GM19452 (cell line): Measurements from ENCODE around the gene TLK2.
"Not testable (repeated sequence)": the region's sequence is repeated elsewhere in the genome, so short reads cannot be mapped to it uniquely, and the experiment has no call there.

ENCODE experiments used
- ATAC-seq: cut with Tn5 transposase; IDR thresholded peaks from one replicate; pipeline ENCODE4 v1.9.1; 2021; ENCODE audit not compliant: unreplicated experiment

Gene TLK2

DNA sequence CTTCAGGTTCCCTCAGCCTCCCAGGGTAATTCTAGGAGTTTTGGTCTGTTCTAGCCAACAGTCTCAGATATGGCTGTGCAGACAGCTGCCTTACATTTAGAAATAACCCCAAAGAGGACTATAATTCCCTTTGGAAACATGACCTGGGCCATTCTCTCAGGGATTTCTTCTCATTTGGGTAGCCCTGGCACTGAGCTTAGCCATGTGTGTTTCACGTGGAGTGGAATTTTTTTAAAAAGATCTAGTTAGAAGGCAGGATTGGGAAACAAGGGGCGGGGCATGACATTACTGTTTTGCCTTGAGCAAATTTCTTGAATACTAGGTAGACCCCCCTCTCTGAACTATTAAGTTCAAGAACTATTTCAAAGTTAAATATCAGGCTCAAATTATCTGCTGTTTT, 119.3 kb downstream of the TLK2 start:
- ATAC-seq, result no peak

DNA sequence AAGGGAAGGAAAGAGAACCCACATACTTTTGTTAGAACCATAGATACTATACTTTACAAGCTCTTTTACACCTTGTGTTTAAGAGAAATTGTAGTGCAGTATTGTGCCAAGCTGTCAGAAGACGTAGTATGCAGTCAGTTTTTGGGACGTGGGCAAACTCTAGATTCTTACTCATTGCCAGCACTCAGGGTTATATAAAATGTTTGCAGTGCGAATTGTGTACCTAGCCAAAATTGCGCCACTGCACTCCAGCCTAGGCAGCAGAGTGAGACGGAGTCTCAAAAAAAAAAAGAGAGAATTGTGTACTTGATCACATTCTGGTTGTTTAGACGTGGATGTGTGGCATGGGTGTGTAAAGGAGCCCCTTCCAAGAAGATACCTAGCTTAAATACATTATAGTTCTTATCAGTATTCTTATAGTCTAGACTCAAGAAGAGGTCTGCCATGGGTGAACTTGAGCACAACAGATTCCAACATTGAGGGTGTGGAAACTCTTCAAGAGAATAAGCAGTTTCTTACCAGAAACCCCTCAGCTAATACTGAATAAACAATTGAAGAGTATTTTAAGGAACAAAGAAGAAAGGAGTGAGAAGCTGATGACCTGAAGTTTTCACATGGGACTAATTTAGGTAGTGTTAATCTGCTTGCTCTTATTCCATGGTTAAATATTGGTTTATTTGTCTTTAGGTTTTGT, 121.5 kb downstream of the TLK2 start:
- no peak for ATAC-seq

DNA sequence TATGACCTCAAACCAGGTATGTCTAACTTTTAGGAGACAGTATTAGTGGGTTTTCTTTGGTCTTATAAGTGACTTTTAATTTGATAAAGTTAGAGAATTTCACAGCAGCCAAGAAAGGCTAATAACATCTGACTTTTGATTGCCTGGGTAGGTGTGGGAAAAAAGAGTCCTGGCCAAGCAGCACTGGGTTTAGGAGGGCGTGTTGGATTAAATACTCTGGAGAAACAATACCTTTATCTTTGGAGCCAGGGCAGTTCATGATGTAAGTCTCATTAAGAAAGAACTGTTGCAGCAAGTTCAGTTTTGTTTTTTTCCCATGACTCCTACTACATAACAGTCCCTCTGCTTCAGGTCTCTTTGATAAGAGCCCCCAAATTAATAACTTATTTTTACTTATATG, 122.2 kb downstream of the TLK2 start:
- no peak for ATAC-seq

DNA sequence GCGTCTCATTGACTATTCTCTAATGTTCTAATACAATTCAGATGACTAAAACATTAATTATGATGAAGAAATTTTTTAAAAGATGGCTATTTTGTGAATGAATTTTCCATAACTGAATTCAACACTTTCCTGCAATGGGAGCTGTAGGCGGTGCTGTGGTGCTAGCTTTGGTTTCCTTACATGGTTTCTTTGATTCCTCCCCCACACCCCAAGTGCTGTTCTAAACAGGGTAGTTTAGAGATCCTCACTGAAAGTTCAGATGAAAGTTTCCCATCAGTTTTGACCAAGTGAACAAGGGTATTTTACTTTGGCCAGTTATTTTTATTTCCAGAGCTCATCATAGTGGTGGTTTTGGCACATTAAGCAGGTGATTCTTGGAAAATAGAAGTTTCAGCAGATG, 122.8 kb downstream of the TLK2 start:
- no peak for ATAC-seq

DNA sequence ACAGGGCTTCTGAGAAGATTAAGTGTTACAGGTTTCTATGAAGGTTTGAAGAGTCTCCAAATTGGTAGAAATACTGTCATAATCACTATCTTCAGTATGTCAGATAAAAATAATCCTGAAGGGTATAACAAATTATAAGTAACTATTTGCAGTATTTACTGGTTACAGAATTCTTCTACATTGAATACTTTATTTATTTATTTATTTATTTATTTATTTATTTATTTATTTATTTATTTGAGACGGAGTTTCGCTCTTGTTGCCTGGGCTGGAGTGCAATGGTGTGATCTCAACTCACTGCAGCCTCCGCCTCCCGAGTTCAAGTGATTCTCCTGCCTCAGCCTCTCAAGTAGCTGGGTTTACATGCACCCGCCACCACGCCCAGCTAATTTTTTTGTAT, 125.2 kb downstream of the TLK2 start:
- not testable (repeated sequence) for ATAC-seq

DNA sequence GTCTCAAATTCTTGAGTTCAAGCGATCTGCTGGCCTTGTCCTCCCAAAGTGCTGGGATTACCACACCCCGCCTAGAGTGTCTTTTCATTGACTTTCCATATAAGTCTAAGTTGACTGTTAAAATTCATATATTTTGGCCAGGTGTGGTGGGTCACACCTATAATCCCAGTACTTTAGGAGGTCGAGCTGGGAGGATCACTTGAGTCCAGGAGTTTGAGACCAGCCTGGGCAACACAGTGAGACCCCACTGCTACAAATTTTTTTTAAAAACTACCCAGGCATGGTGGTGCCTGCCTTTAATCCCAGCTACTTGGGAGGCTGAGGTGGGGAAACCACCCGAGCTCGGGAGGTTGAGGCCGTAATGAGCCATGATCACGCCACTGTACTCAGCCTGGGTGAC, 127.0 kb downstream of the TLK2 start:
- ATAC-seq, result no peak

DNA sequence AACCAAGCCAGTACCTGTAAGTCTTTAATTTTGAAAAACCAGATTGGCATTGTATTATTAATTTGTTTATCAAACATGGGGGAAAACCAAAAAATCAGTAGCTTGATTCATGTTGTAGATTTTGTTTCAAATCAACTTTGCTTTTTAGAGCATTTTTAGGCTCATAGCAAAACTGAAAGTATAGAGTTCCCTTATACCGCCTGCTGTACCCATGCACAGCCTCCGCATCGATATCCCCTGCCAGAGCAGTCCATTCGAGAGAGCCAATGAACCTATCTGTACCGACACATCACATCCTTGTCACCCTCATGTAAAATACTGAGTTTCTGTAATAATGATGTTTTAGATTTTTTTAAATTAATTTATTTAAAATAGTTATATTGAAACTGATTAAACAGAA, 132.7 kb downstream of the TLK2 start:
- ATAC-seq, result peak; percentile 66

DNA sequence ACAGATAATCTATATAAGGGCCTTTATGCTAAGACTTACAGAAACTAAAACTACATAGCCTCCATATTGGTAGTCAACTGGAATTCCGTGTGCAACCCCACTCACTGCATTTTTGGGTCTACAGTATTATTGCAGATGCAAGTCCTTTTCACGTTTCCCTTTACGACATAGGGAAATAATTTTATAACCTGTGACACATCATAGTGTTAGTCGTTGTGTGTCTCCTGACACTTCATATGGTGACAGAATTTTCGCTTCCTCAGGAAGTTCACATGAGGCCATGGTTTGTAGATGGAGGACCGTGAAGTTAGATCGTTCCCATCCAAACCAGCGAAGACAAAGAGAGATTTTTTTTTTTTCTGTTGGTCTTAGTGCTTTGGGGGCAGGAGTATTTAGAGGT, 133.1 kb downstream of the TLK2 start:
- no peak for ATAC-seq

DNA sequence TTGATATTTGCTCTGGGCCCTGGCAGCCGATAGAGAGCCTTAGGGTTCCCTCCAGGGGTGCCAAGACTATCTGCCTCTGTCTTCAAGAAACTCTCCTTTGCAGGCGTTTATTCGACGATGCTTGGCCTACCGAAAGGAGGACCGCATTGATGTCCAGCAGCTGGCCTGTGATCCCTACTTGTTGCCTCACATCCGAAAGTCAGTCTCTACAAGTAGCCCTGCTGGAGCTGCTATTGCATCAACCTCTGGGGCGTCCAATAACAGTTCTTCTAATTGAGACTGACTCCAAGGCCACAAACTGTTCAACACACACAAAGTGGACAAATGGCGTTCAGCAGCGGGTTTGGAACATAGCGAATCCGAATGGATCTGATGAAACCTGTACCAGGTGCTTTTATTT, 133.7 kb downstream of the TLK2 start:
- ATAC-seq, result not testable (repeated sequence)

DNA sequence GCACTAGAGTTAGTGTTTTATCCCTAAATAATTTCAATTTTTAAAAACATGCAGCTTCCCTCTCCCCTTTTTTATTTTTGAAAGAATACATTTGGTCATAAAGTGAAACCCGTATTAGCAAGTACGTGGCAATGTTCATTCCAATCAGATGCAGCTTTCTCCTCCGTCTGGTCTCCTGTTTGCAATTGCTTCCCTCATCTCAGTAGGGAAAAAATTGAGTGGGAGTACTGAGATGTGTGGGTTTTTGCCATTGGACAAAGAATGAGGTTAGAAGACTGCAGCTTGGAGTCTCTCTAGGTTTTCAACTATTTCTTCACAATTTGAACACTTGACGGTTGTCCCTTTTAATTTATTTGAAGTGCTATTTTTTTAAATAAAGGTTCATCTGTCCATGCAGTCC, 134.5 kb downstream of the TLK2 start:
- ATAC-seq, result not testable (repeated sequence)

DNA sequence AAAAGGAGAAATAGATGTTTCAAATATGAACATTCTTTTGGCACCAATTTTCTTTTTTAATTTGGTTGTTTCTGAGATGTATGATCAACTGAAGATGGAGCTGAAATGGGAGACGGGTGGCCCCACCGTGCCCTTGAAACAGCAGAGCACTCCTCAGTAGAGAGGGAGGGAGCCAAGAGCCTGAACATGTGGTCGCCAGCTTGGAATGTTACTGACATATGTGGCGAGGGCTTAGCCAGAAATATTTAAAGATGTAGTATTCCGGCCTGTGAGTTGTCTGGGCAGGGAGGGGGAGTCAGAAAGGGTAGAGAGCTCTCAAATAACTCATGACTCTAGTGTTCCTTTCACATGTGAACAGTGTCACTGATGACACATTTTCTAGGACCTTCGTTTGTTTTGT, 135.5 kb downstream of the TLK2 start:
- ATAC-seq, result no peak

DNA sequence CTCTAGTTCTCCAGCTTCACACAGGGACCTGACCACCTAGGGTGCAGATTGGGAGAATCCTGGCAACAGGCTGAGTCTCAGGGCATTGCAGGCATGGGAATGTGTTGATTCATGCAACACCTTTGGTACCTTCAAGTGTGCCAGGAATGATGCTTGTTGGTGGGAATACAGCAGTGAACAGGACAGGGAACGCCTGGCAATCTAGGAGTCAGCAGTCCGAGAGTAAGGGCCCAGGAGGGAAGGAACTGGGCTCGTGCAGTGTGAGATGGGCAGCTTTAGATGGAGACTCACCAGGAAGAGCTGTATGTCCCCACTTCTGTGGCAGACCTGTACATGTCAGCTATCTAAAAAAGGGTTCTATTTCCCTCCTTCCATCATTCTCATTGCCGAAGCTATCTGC, 136.9 kb downstream of the TLK2 start:
- no peak for ATAC-seq

DNA sequence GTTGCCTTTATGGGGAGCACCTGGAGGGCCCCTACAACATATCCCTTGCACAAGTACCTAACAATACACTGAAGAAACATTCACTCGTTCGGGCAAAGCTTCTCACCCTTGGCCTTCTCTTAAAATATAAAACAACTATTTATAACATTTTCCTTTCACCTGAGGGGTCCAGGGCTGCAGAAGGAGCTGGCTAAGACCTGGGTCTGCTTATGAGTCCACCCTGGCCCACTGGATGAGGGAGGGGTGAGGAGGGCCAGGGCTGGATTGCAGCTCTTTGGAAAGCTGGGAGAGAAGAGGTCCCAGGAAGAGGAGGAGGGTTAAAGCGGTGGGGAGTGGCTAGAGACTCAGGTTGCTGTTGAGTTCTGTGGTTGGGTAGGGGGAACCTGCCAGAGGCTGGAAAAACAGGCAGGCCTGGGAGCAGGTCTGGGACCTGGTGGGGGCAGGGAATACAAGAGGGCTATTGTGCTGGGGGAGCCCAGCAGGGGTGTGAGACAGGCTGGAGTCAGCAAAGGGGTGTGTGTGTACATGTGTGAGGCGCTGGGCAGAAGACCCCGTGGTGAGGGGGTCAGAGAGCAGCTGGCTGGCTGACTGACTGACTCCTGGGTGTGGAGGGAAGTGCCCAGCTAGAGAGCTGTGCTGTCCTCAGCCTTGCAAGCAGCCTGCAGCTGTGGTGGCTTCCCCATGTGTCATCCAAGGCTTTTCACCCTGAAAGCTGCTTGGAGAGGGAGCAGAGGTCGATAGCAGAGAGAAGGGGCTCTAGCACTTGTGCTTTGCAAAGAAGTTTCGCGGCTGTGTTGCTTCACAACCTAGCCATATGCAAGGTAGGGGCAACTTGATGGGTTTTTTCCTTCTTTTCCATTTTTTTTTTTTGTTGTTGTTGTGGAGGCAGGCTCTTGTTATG, 138.6 kb downstream of the TLK2 start:
- ATAC-seq, result no peak

DNA sequence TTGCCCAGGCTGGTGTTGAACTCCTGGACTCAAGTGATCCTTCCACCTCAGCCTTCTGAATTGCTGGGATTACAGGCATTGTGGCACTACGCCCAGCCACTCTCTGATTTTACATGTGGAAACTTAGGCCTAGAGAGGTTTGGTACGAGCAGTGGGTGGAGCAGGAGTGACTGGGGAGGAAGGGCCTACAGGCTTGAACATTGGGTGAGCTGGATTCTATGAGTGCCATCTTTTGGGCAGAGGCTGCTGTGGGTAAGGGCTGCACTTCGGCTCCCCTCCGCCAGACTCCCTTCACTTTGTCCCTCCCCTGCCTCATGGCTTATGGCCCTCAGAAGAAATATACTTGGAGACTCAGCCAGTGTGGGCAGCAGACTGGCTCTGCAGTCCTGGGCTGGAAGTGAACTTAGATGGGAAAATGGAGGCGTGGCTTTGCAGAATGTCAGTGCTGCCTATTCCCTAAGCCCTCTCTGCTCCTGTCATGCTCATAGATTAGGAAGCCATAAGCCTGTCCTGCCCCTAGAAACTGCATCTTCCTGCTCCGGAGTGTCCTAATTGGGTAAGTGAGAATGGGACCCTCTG, 139.4 kb downstream of the TLK2 start:
- no peak for ATAC-seq

DNA sequence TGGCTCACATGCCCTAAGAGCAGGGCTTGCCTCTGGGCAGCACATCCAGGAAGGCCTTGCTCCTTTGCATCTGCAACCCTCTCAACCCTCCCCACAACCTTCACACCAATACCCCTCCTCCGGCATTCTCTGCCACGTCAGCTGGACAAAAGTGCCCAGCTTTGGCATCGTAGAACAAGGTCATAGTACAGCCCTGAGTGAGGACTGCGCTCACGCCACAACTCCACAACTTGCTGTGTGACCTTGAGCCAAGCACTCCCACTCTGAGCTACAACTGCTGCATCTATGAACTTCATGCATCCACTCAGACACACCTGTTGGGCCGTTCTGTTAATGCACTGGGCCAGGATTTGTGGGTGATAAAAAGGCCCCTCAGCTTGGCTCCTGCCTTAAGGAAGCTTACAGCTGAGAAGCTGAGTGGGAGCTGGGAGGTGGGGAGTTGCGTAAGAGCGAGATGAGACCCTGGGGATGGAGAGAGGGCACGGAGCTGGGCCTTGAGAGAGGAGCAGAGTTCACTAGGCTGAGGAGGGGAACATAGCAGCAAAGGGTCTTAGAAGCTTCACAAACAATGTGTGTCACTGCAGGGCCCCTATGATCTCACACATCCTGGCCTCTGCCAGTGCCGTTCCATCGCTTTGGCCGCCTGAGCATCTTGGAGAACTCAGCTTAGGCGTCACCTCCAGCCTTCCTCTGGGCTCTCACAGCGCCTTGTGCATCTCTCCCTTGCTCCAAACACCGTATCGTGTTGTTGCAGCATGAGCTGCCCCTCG, 140.2 kb downstream of the TLK2 start:
- no peak for ATAC-seq

DNA sequence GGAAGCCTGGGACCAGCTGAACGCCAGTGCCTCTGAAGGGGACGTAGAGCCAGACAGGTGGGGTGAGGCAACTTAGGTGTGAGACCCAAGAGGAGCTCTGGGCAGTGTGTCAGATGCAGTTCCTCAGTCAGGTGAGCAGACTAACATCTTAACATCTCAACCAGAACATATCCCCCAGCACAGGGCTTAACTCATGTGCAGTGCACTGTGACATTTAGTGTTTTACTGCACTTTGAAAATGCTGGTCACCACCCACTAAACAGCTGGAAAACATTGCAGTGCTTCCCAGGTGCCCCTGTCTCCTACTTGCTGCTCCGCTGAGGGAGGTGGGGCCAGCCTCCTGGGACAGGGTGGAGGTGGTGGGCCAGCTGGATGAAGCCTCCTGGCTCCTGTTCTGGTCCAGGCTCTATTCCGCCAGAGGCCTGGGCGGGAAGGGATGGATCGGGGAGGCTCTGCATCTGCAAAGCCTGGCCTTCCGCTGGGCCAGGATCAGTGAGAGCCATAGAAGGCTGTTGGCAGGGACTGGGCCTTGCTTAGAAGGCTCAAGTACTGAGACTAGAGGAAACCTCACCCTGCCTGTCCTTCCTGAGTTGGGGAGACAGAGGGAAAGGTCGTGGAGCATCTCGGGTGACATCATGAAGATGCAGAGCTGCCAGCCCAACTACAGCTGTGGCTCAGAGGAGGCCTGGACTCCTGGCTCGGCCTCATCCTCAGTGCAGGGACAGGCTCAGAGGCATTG, 141.0 kb downstream of the TLK2 start:
- no peak for ATAC-seq

DNA sequence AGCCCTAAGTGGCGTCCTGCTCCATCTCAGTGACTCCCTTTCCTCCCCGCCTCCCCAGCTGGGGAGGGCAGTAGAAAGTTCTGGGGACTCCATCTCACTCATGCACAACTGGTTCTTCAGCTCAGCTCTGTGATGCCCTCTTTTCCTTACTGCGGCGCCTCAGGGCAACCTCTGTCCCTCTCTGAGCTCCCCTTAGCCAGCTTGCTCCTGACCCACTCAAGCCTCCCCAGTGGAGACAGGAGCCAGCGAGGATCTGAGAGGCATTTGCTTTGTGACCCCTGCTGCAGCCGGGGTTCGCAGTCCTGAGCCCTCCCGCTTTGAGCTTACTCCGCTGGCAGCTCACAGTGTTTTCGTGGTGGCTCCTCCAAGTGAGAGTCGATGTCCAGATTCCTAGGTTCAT, 142.6 kb downstream of the TLK2 start:
- no peak for ATAC-seq

DNA sequence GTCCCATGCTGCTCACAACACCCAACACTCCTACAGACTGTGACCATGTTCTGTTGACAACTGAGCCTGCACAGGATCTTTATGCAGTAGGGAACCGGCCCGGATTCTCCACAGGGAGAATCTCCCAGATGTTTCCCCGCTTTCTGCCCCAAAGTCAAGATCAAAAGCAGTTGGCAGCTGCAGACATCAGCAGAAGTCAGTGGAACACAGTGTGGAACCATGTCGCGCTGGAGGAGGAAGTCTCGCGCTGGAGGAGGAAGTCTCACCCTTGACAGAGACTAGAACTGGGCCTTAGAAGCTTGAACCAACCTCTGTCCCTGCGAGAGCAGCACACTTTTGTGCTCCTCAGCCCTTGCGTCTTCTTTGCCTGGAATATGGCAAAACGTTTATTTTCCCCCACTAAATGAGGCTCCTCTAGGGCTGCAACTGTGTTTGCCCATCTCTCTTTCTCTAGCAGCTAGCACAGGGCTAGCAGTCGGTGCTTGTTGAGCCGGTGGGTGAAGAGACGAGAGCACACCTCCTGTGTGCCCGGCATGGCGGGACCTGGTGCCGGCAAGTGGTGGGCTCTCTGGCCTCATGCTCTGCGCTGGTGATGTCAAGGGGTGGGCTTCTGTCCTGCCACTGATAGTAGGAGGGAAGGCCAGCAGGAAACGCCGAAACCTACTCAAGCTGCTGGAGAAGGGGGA, 146.7 kb downstream of the TLK2 start:
- ATAC-seq, result no peak

DNA sequence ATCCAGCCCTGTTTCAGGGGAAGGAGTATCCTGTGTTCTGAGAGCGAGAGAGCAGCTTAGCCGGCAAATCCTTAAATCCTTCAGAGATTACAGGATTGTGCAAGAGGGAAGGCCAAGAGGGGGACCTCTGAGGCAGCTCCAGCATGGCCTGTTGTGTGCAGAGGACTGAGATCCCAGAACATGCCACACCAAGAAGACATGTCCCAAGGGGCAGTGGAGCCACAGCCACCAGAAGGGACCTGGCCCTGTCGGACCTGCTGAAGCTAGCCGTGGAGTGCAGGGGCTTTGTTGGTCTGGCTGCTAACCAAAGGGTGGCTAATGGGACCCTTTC, 147.2 kb downstream of the TLK2 start:
- no peak for ATAC-seq

DNA sequence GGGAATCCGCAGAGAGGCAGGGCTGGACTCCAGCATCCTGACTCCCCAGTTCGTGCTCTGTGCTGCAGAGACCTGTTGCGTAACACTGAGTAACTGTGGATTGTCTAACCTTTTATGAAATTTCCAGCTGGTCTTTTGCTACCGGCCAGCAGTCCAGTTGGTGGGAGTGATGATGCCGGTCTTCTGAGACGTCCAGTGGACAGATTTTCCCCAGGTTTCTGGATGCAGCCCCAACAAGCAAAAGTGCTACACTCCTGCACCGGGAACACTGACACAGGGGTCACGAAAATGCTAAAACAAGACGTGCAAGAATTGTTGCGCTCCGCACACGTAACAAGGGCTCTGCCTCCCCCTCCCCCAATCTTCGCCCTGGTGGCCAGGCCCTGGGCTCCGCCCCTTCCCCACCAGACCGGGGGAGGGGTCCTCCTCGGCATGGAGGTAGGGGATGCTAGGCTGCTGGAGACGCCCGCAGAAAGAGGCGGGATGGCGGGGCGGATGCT, 148.1 kb downstream of the TLK2 start:
- no peak for ATAC-seq
